GM19099 (cell line): ENCODE data around the gene VARS2.

Experiments
- POLR2A ChIP-seq: IDR thresholded peaks from 3 replicates; pipeline ENCODE4 v1.6.1; 2011; ENCODE audit warnings: low read depth; ENCODE audit not compliant: insufficient read length; ENCODE audit errors: extremely low read depth

The VARS2 gene

GRCh38 chr6:30890646-30891449 lies 23.2 kb upstream of the VARS2 start:
- TF ChIP-seq POLR2A, result no peak

- no peak for TF ChIP-seq POLR2A
These were observed 22.7 kb upstream of the VARS2 start for GRCh38 chr6:30891450-30891723.

- no peak for TF ChIP-seq POLR2A
These were observed 22.1 kb upstream of the VARS2 start for GRCh38 chr6:30891816-30892538.

GRCh38 chr6:30893001-30893591 lies 20.9 kb upstream of the VARS2 start:
- no peak for TF ChIP-seq POLR2A

- TF ChIP-seq POLR2A, result no peak
These were observed 20.4 kb upstream of the VARS2 start for GRCh38 chr6:30893666-30894065.

- TF ChIP-seq POLR2A, result no peak
These were observed 19.7 kb upstream of the VARS2 start for GRCh38 chr6:30894381-30894780.

GRCh38 chr6:30894935-30895334 lies 19.1 kb upstream of the VARS2 start:
- no peak for TF ChIP-seq POLR2A

GRCh38 chr6:30895343-30895742 lies 18.7 kb upstream of the VARS2 start:
- no peak for TF ChIP-seq POLR2A

- no peak for TF ChIP-seq POLR2A
These were observed 17.5 kb upstream of the VARS2 start for GRCh38 chr6:30896541-30896940.

- no peak for TF ChIP-seq POLR2A
These were observed 16.2 kb upstream of the VARS2 start for GRCh38 chr6:30897882-30898281.

GRCh38 chr6:30898750-30899360 lies 15.2 kb upstream of the VARS2 start:
- TF ChIP-seq POLR2A, result no peak

GRCh38 chr6:30900863-30901417 lies 13.1 kb upstream of the VARS2 start:
- TF ChIP-seq POLR2A, result no peak

GRCh38 chr6:30901436-30901835 lies 12.6 kb upstream of the VARS2 start:
- no peak for TF ChIP-seq POLR2A

GRCh38 chr6:30902709-30903108 lies 11.3 kb upstream of the VARS2 start:
- no peak for TF ChIP-seq POLR2A

- no peak for TF ChIP-seq POLR2A
These were observed 10.8 kb upstream of the VARS2 start for GRCh38 chr6:30903236-30903635.
